ENCODE data around the gene GNG12.

DNA sequence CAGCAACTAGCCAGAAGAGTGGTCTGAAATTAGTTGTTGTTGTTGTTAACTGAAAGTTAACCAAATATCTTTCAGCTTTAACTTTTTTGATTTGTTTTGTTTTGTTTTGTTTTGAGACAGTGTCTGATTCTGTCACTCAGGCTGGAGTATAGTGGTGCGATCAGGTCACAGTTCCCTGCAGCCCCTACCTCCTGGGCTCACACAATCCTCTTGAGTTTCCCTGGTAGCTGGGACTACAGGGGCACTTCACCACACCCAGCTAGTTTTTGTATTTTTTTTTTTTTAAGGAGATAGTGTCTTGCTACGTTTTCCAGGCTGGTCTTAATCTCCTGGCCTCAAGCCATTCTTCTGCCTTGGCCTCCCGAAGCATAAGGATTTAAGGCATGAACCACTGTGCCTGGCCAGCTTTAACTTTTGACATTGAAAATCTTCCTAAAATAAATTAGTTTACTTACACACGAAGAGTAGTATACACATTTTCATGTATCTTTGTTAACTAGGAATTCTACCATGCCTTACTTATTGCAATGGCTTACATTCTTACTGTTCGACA lies 45.0 kb downstream of the GNG12 start:
- no peak for TF ChIP-seq CTCF (conservative IDR thresholded peaks at IDR 0.05; ENCODE audit: low read depth, low read length)
- TF ChIP-seq EZH2 (IDR thresholded peaks at IDR 0.05; ENCODE audit: low read length, unreplicated experiment): no peak
